ENCODE data around the gene UTP14C. TPM values are rescaled to one million over a fixed set of nuclear protein-coding genes. Genes with fewer than 3 reads are reported as not detected.

The UTP14C gene
- total and polyA plus RNA-seq, 2 of the 13 experiments (the other 11 are each of a cell fraction or from before 2014, with no cell fraction given), result 8.8 to 12.2 TPM

DNA sequence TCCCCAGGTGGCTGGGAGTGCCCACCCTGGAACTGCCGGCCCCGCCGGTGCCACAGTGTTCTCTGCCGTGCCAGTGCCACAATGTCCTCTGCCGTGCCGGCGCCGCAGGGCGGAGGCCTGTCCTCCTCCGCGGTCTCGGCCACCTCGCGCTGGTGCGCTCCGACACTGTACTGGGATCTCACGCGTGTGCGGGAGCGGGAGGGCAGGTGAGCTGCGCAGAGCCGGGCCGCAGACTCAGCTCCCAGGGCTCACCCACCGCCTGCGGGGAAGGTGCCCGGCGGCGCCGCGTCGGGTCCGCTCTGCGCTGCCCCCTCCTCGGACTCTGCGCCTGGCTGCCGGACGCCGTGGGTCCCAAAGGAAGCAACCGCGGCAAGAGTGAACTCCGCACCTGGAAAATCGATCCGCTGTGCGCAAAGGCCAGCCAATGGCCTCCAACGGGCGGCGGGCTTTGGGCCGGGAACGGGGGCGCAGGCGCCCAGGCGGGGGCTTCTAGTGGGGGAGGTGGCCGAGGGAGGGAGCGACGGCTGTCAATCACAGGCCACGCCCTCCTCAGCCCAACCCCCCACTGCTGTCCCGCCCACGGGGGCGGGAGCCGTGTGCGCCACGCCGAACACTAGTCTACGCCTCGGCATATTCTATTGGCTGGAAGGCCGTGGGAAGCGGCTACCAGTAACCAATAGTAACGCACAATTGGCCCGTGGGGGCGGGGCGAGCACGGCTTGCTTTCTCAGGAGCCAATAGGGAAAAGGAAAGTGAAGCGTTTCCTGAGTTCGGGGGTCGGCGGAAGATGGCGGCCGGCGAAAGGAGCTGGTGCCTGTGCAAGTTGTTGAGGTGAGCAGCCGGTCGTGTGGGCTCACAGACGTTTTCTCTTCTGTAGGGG lies 12.6 kb upstream of the UTP14C start, which contains the start of gene ALG11 (continued):
- TF ChIP-seq USF2 (IDR thresholded peaks at IDR 0.05; ENCODE audit: low read depth, low read length), result no peak; the same call in 1 of the 2 replicates
- peak; percentile 56; the same call in 1 of the 2 replicates for TF ChIP-seq USF2 (CRISPR knock-in tag; IDR thresholded peaks at IDR 0.05; ENCODE audit: borderline replicate concordance)
- peak; percentile 60; the same call in 1 of the 2 replicates for TF ChIP-seq RARG (CRISPR knock-in tag; IDR thresholded peaks at IDR 0.05; ENCODE audit: low read depth)
- TF ChIP-seq YY1 (IDR thresholded peaks at IDR 0.05; ENCODE audit: insufficient read depth, insufficient replicate concordance, low read depth, low read length), result peak; percentile 94
- TF ChIP-seq MED8 (CRISPR knock-in tag; IDR thresholded peaks at IDR 0.05; ENCODE audit: insufficient replicate concordance), result no peak
- TF ChIP-seq MBNL3 (CRISPR knock-in tag; conservative IDR thresholded peaks at IDR 0.05), result no peak
- peak; percentile 79 for TF ChIP-seq FOXA3 (CRISPR knock-in tag; IDR thresholded peaks at IDR 0.05)
- TF ChIP-seq CTCF (CRISPR knock-in tag; IDR thresholded peaks at IDR 0.05), result peak; percentile 36; the same call in 1 of the 2 replicates
- TF ChIP-seq, protein P1, sequence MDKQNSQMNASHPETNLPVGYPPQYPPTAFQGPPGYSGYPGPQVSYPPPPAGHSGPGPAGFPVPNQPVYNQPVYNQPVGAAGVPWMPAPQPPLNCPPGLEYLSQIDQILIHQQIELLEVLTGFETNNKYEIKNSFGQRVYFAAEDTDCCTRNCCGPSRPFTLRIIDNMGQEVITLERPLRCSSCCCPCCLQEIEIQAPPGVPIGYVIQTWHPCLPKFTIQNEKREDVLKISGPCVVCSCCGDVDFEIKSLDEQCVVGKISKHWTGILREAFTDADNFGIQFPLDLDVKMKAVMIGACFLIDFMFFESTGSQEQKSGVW (CRISPR knock-in tag; IDR thresholded peaks at IDR 0.05; ENCODE audit: borderline replicate concordance), result no peak
- peak; percentile 65; the same call in 1 of the 2 replicates for TF ChIP-seq ZBTB20 (CRISPR knock-in tag; IDR thresholded peaks at IDR 0.05; ENCODE audit: borderline replicate concordance, low read depth)
- peak; percentile 67; the same call in 1 of the 2 replicates for TF ChIP-seq ZNF33A (CRISPR knock-in tag; IDR thresholded peaks at IDR 0.05; ENCODE audit: borderline replicate concordance)
- 0 out of 2 replicates have a peak, but pooled peaks have one; percentile 50 for TF ChIP-seq REXO4 (CRISPR knock-in tag; IDR thresholded peaks at IDR 0.05; ENCODE audit: borderline replicate concordance)
- TF ChIP-seq ATM (IDR thresholded peaks at IDR 0.05; ENCODE audit: borderline replicate concordance), result no peak
- no peak for TF ChIP-seq FOXK2 (IDR thresholded peaks at IDR 0.05)
- TF ChIP-seq PRMT3 (CRISPR knock-in tag; IDR thresholded peaks at IDR 0.05; ENCODE audit: borderline replicate concordance, low read depth), result no peak
- peak; percentile 84; the same call in 1 of the 2 replicates for TF ChIP-seq ZSCAN20 (CRISPR knock-in tag; IDR thresholded peaks at IDR 0.05; ENCODE audit: borderline replicate concordance)
- no peak for TF ChIP-seq PHB2 (IDR thresholded peaks at IDR 0.05; ENCODE audit: partially characterized antibody)
- TF ChIP-seq ESRRA (CRISPR knock-in tag; IDR thresholded peaks at IDR 0.05; ENCODE audit: low read depth), result peak; percentile 88; the same call in 1 of the 2 replicates
- no peak for TF ChIP-seq HNRNPK (IDR thresholded peaks at IDR 0.05; ENCODE audit: low read depth, low read length, poor library complexity, severe bottlenecking)
- no peak for TF ChIP-seq ATAD3A (CRISPR knock-in tag; IDR thresholded peaks at IDR 0.05)
- TF ChIP-seq, protein P2, sequence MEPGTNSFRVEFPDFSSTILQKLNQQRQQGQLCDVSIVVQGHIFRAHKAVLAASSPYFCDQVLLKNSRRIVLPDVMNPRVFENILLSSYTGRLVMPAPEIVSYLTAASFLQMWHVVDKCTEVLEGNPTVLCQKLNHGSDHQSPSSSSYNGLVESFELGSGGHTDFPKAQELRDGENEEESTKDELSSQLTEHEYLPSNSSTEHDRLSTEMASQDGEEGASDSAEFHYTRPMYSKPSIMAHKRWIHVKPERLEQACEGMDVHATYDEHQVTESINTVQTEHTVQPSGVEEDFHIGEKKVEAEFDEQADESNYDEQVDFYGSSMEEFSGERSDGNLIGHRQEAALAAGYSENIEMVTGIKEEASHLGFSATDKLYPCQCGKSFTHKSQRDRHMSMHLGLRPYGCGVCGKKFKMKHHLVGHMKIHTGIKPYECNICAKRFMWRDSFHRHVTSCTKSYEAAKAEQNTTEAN (CRISPR knock-in tag; conservative IDR thresholded peaks at IDR 0.05), result peak; percentile 69
